SK-N-DZ (cell line): Measurements from ENCODE around the gene THAP7.

Source experiments
- DNase-seq: peaks from one replicate; pipeline ENCODE4 v3.0.0-alpha.2; 2015; ENCODE audit warnings: low spot score

THAP7 gene

GRCh38 chr22:21031545-21032036 is 29.7 kb upstream of the THAP7 start:
- no peak for DNase-seq

GRCh38 chr22:21030621-21031544 is 29.0 kb upstream of the THAP7 start:
- DNase-seq = no peak

GRCh38 chr22:21030032-21030431 is 28.1 kb upstream of the THAP7 start:
- no peak for DNase-seq

DNA sequence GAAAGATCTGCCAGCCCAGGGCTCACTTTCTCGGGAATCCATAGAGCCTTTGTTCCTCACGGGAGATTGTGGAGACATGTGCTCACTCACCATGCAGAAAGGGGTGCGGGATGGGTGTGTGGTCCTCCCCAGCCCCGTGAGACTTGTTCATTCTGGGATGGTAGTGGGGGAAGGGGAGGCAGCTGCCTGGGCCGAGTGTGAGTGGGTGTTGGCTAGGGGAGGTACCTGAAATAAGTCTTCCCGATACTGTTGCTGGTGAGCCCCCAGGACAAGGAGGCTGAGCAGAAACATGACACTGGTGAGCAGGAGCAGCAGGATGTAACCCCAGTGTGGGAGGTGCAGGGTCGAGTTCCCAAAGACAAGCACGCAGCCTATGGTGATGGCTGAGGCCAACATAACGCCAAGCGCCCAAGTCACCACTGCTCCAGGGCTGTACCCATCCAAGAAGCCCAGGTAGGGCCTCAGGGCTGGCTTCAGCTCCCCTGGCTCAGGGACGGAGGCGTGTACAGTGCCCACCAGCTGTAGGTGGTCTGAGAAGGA is 27.6 kb upstream of the THAP7 start:
- no peak for DNase-seq

DNA sequence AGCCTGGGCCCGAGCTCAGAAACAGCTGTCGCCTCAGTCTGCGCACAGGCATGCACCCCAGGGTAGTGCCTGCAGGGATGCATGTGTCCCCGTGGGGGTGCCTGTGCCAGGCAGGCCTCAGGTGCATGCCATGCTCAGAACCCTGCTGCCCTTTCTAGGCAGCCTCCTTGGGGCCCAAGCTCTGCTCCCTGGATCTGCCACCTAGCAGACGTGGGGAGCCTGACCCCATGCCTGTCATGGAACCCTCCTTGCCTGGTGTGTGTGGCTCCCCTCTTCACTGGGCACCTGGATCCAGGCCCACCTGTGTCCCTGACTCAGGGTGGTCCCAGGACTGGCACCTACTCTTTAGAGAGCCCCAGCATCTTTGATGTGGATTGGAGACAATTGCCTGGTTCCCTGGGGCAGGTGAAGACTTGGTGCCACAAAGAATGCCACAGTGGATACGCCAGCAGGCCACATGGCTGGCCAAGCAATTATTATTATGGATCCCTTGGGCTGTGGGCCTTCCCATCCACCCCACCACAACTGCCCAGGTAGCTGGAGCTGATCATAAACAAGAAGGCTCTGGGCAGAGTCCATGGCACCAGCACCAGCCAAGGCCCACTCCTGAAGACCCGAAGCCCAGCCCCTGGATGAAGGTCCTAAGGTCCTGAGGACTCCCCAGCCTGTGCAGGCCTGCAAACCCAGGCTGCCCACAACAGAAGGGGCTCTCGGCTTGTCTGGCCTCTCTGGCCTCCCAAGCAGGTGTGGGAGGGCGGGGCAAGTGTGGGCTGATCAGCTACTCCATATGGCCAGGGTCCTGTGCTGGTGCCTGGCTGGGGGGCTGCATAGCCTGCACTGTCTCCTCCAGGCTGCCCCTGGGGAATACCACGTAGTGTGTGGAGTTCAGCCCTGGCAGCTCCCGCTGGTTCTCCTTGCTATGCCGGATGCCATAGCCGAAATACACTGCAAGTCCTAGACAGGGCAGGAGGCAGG is 26.6 kb upstream of the THAP7 start:
- DNase-seq = peak; percentile 62

- DNase-seq = no peak
Observed at GRCh38 chr22:21026783-21027692, 25.1 kb upstream of the THAP7 start.

- DNase-seq = no peak
Observed at GRCh38 chr22:21025763-21026755, 24.1 kb upstream of the THAP7 start.

DNA sequence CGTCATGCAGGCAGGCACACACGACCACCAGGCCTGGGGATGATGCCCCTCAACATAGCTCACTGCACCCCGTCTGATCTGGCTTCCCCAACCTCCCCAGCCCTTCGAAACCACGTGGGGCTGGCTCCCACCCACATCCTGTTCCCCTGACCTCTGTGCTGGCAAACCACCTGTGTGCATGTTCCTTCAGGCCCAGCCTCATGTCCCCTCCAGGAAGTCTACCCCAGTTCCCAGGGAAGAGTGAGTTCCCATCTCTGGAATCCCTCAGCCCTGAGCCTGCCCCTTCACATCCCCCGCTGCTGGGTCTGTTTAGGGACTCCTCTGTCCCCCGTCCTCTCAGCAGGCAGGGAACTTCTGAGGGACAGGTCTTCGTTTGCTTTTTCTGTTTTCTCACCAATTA is 23.3 kb upstream of the THAP7 start:
- DNase-seq = no peak

GRCh38 chr22:21022955-21023614 is 21.2 kb upstream of the THAP7 start:
- DNase-seq = no peak

- no peak for DNase-seq
Observed at GRCh38 chr22:21022507-21022906, 20.6 kb upstream of the THAP7 start.

- DNase-seq = peak; percentile 53
Observed at GRCh38 chr22:21020802-21021429, 19.0 kb upstream of the THAP7 start.

- DNase-seq = no peak
Observed at GRCh38 chr22:21018314-21018713, 16.4 kb upstream of the THAP7 start.

- DNase-seq = no peak
Observed at GRCh38 chr22:21016644-21017420, 14.9 kb upstream of the THAP7 start.

DNA sequence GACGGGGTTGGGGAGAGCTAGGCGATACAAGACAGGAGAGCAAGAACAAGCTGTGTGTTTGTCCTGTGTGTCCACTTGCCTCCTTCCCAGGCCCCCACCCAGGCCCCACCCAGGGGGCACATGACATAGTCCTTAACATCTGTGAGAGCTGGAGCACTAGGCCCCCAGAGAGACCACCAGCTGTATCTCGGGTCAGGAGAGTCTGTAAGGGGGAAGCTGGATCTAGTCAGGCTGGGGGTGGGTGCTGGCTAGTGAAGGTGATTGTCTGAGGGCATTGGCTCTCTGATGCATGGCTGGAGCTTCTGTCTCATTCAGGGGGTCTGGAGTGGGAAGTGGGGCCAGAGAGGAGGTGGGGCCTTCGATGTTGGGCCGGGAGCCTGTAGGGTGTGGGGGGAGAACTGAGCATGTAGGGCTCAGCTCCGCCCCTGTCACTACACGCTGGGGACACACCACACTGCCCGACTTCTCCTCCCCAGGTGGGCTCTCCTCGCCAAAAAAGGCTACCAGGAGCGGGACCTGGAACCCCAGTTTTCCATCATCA is 13.6 kb upstream of the THAP7 start:
- DNase-seq = no peak

DNA sequence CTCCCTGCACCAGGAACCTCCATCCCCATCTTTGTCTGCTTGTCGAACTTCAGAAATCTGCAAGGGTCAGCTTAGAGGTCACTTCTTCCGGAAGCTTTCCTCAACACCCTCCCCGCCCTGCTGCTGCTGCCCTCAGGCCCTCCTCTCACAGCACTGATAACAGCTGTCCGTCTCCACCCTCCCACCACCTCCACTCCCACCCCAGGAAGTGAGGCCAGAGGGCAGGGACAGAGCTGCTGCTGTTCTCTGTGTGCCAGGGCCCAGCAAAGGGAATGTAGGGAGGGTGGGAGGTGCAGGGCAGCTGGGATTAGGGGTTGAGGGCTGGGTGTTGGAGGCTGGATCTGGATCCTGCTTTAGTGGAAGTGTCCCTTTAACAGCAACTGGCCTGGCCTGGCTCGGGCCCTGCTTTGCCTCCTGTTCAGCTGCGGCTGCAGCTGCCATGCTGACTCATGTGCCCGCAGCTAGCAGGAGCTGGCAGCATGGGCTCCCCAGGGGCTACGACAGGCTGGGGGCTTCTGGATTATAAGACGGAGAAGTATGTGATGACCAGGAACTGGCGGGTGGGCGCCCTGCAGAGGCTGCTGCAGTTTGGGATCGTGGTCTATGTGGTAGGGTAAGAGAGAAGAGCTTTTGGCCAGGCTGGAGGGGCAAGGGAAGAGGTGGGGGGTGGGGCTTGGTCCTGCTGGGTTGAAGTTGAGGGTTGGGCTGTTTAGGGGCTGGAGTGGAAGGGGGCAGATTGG is 13.0 kb upstream of the THAP7 start, which contains the start of gene P2RX6:
Gene P2RX6, plus strand, starts transcription at position 440 of the 740 bp plus-strand sequence. Its CDS starts 10 bp downstream, at position 450.
- DNase-seq = peak; percentile 77

GRCh38 chr22:21014202-21014725 is 12.3 kb upstream of the THAP7 start:
- peak; percentile 97 for DNase-seq
